ENCODE results near the gene RGS3. TPM values are rescaled to one million over a fixed set of nuclear protein-coding genes. Genes with fewer than 3 reads are reported as not detected.
A peak's percentile ranks its signal among the peaks of the same experiment; 100 is the strongest.

The RGS3 gene
- 10 to 100 TPM; 33.5 to 54.9 TPM for total RNA-seq
- polyA plus RNA-seq (ENCODE audit: insufficient read length in 2 of 2) = 10 to 100 TPM; 40.3 to 41.6 TPM
- long read RNA-seq, donor 1, transcript RGS3-211 (5 exons, 2,155 nt) = major isoform, 8 of 9 reads
- long read RNA-seq, donor 1, partial matches to known transcripts = 0 of 9 reads
- long read RNA-seq, donor 1, other reads (novel, unspliced or antisense) = 0 of 9 reads
- long read RNA-seq, donor 2, full-length matches to known transcripts = 4 of 9 reads
- long read RNA-seq, donor 2, partial matches to known transcripts = 5 of 9 reads
- long read RNA-seq, donor 2, other reads (novel, unspliced or antisense) = 0 of 9 reads
- long read RNA-seq, donor 3, full-length matches to known transcripts = 4 of 4 reads
- long read RNA-seq, donor 3, partial matches to known transcripts = 0 of 4 reads
- long read RNA-seq, donor 3, other reads (novel, unspliced or antisense) = 0 of 4 reads
- long read RNA-seq, donor 4, full-length matches to known transcripts = 24 of 40 reads
- long read RNA-seq, donor 4, partial matches to known transcripts = 16 of 40 reads
- long read RNA-seq, donor 4, other reads (novel, unspliced or antisense) = 0 of 40 reads

GRCh38 chr9:113463418-113464285 is at the start of gene RGS3:
Gene RGS3 (plus strand): TSS chr9:113463727. CDS start chr9:113463803, 76 bp downstream.
- peak in 2 of 6 donors; percentile 68 to 69 for DNase-seq (ENCODE audit: low read depth in 4 of 6, low spot score in 6 of 6)
- Histone ChIP-seq H3K4me3 (ENCODE audit: low read depth, low read length) (peak within 1 kb of the TSS; percentile 36), H3K27ac (ENCODE audit: low read depth, low read length) (no peak within 1 kb of the TSS), H3K9me3 (ENCODE audit: control insufficient read depth, insufficient read depth, low read length) (no peaks in the 10 kb centered on the region), H3K36me3 (ENCODE audit: control insufficient read depth, insufficient read depth, low read length) (no peaks in the 10 kb centered on the region), H3K27me3 (ENCODE audit: control insufficient read depth, insufficient read depth, low read length) (peaks cover 12% of the 10 kb centered on the region), H3K4me1 (ENCODE audit: control insufficient read depth, insufficient read depth, low read length) (peaks cover 20% of the 10 kb centered on the region)
- 3% methylated on average over 53 of the region's 55 CpGs for WGBS (ENCODE audit: insufficient coverage)

GRCh38 chr9:113416149-113416721 is 47.3 kb upstream of the RGS3 start:
- peaks cover 8% of the 10 kb centered on the region for H3K4me1 ChIP-seq (ENCODE audit: control insufficient read depth, insufficient read depth, low read length)
- no peak overlapping the region for H3K4me3 ChIP-seq (ENCODE audit: low read depth, low read length)
- H3K36me3 ChIP-seq (ENCODE audit: control insufficient read depth, insufficient read depth, low read length) = no peaks in the 10 kb centered on the region
- no peaks in the 10 kb centered on the region for H3K9me3 ChIP-seq (ENCODE audit: control insufficient read depth, insufficient read depth, low read length)
- WGBS (ENCODE audit: insufficient coverage) = 71% methylated on average over 3 of the region's 3 CpGs
- no peak for DNase-seq (ENCODE audit: low read depth in 4 of 6, low spot score in 6 of 6)
- H3K27ac ChIP-seq (ENCODE audit: low read depth, low read length) = no peak overlapping the region
- no peaks in the 10 kb centered on the region for H3K27me3 ChIP-seq (ENCODE audit: control insufficient read depth, insufficient read depth, low read length)

GRCh38 chr9:113417370-113417769 is 46.2 kb upstream of the RGS3 start:
- Histone ChIP-seq H3K36me3 (ENCODE audit: control insufficient read depth, insufficient read depth, low read length) (no peaks in the 10 kb centered on the region), H3K4me1 (ENCODE audit: control insufficient read depth, insufficient read depth, low read length) (no peaks in the 10 kb centered on the region), H3K9me3 (ENCODE audit: control insufficient read depth, insufficient read depth, low read length) (no peaks in the 10 kb centered on the region), H3K27ac (ENCODE audit: low read depth, low read length) (no peak overlapping the region), H3K4me3 (ENCODE audit: low read depth, low read length) (no peak overlapping the region), H3K27me3 (ENCODE audit: control insufficient read depth, insufficient read depth, low read length) (no peaks in the 10 kb centered on the region)
- 74% methylated on average over 3 of the region's 4 CpGs for WGBS (ENCODE audit: insufficient coverage)
- no peak for DNase-seq (ENCODE audit: low read depth in 4 of 6, low spot score in 6 of 6)

GRCh38 chr9:113421726-113422125 is 41.8 kb upstream of the RGS3 start:
- Histone ChIP-seq H3K4me3 (ENCODE audit: low read depth, low read length) (no peak overlapping the region), H3K27ac (ENCODE audit: low read depth, low read length) (no peak overlapping the region), H3K9me3 (ENCODE audit: control insufficient read depth, insufficient read depth, low read length) (no peaks in the 10 kb centered on the region), H3K36me3 (ENCODE audit: control insufficient read depth, insufficient read depth, low read length) (no peaks in the 10 kb centered on the region), H3K27me3 (ENCODE audit: control insufficient read depth, insufficient read depth, low read length) (no peaks in the 10 kb centered on the region), H3K4me1 (ENCODE audit: control insufficient read depth, insufficient read depth, low read length) (peaks cover 3% of the 10 kb centered on the region)
- WGBS (ENCODE audit: insufficient coverage) = no CpG with 5 or more reads among the region's 3 CpGs
- no peak for DNase-seq (ENCODE audit: low read depth in 4 of 6, low spot score in 6 of 6)

GRCh38 chr9:113425072-113425471 is 38.5 kb upstream of the RGS3 start:
- no peaks in the 10 kb centered on the region for H3K36me3 ChIP-seq (ENCODE audit: control insufficient read depth, insufficient read depth, low read length)
- no peaks in the 10 kb centered on the region for H3K27me3 ChIP-seq (ENCODE audit: control insufficient read depth, insufficient read depth, low read length)
- H3K4me1 ChIP-seq (ENCODE audit: control insufficient read depth, insufficient read depth, low read length) = peaks cover 3% of the 10 kb centered on the region
- H3K9me3 ChIP-seq (ENCODE audit: control insufficient read depth, insufficient read depth, low read length) = no peaks in the 10 kb centered on the region
- H3K4me3 ChIP-seq (ENCODE audit: low read depth, low read length) = no peak overlapping the region
- WGBS (ENCODE audit: insufficient coverage) = 60% methylated on average over 1 of the region's 2 CpGs
- no peak overlapping the region for H3K27ac ChIP-seq (ENCODE audit: low read depth, low read length)
- no peak for DNase-seq (ENCODE audit: low read depth in 4 of 6, low spot score in 6 of 6)

GRCh38 chr9:113426701-113427100 is 36.8 kb upstream of the RGS3 start:
- Histone ChIP-seq H3K27me3 (ENCODE audit: control insufficient read depth, insufficient read depth, low read length) (no peaks in the 10 kb centered on the region), H3K27ac (ENCODE audit: low read depth, low read length) (no peak overlapping the region), H3K4me3 (ENCODE audit: low read depth, low read length) (no peak overlapping the region), H3K9me3 (ENCODE audit: control insufficient read depth, insufficient read depth, low read length) (no peaks in the 10 kb centered on the region), H3K4me1 (ENCODE audit: control insufficient read depth, insufficient read depth, low read length) (peaks cover 3% of the 10 kb centered on the region), H3K36me3 (ENCODE audit: control insufficient read depth, insufficient read depth, low read length) (no peaks in the 10 kb centered on the region)
- WGBS (ENCODE audit: insufficient coverage) = no CpG with 5 or more reads among the region's 1 CpG
- DNase-seq (ENCODE audit: low read depth in 4 of 6, low spot score in 6 of 6) = no peak

GRCh38 chr9:113427629-113428028 is 35.9 kb upstream of the RGS3 start:
- 100% methylated on average over 1 of the region's 2 CpGs for WGBS (ENCODE audit: insufficient coverage)
- Histone ChIP-seq H3K36me3 (ENCODE audit: control insufficient read depth, insufficient read depth, low read length) (no peaks in the 10 kb centered on the region), H3K4me1 (ENCODE audit: control insufficient read depth, insufficient read depth, low read length) (peaks cover 3% of the 10 kb centered on the region), H3K4me3 (ENCODE audit: low read depth, low read length) (no peak overlapping the region), H3K9me3 (ENCODE audit: control insufficient read depth, insufficient read depth, low read length) (no peaks in the 10 kb centered on the region), H3K27ac (ENCODE audit: low read depth, low read length) (no peak overlapping the region), H3K27me3 (ENCODE audit: control insufficient read depth, insufficient read depth, low read length) (no peaks in the 10 kb centered on the region)
- no peak for DNase-seq (ENCODE audit: low read depth in 4 of 6, low spot score in 6 of 6)

GRCh38 chr9:113428062-113428615 is 35.4 kb upstream of the RGS3 start:
- no CpG with 5 or more reads among the region's 1 CpG for WGBS (ENCODE audit: insufficient coverage)

GRCh38 chr9:113431191-113431590 is 32.3 kb upstream of the RGS3 start:
- DNase-seq (ENCODE audit: low read depth in 4 of 6, low spot score in 6 of 6) = no peak

More at GRCh38 chr9:113428062-113428615, 35.4 kb upstream of the RGS3 start:
- DNase-seq (ENCODE audit: low read depth in 4 of 6, low spot score in 6 of 6) = peak in 1 of 6 donors; percentile 8
- no peaks in the 10 kb centered on the region for H3K36me3 ChIP-seq (ENCODE audit: control insufficient read depth, insufficient read depth, low read length)
- no peaks in the 10 kb centered on the region for H3K27me3 ChIP-seq (ENCODE audit: control insufficient read depth, insufficient read depth, low read length)
- peaks cover 3% of the 10 kb centered on the region for H3K4me1 ChIP-seq (ENCODE audit: control insufficient read depth, insufficient read depth, low read length)
- no peaks in the 10 kb centered on the region for H3K9me3 ChIP-seq (ENCODE audit: control insufficient read depth, insufficient read depth, low read length)
- no peak overlapping the region for H3K27ac ChIP-seq (ENCODE audit: low read depth, low read length)
- H3K4me3 ChIP-seq (ENCODE audit: low read depth, low read length) = no peak overlapping the region

More at GRCh38 chr9:113431191-113431590, 32.3 kb upstream of the RGS3 start:
- no peaks in the 10 kb centered on the region for H3K9me3 ChIP-seq (ENCODE audit: control insufficient read depth, insufficient read depth, low read length)
- no peak overlapping the region for H3K4me3 ChIP-seq (ENCODE audit: low read depth, low read length)
- no peak overlapping the region for H3K27ac ChIP-seq (ENCODE audit: low read depth, low read length)
- no peaks in the 10 kb centered on the region for H3K27me3 ChIP-seq (ENCODE audit: control insufficient read depth, insufficient read depth, low read length)
- H3K36me3 ChIP-seq (ENCODE audit: control insufficient read depth, insufficient read depth, low read length) = no peaks in the 10 kb centered on the region
- no peaks in the 10 kb centered on the region for H3K4me1 ChIP-seq (ENCODE audit: control insufficient read depth, insufficient read depth, low read length)
